ENCODE measurements around the gene KRT6B.

DNA sequence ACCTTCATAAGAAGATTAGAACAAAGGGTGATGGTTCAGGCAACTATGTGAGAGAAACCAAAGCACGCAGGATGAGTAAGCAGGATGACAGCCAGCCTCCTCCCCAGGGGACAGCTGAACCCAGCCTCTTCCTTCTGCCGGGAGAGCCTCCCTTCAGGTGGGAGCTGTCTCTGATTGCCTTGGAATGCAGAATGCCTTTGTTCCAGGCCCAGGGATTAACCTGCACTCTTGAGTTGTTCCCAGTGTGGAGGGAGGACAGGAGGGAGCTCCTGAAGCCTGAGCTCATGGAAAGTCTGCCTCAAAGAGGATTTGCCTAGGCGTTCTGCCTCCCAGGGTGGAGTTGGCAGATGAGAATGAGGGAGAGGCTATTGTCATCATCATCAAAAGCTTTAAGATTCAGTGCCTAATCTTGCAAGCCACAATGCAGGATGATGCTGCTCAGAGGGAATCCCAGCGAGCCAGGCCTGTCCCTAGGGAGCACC is 44.7 kb upstream of the KRT6B start:
- TF ChIP-seq, protein P1, sequence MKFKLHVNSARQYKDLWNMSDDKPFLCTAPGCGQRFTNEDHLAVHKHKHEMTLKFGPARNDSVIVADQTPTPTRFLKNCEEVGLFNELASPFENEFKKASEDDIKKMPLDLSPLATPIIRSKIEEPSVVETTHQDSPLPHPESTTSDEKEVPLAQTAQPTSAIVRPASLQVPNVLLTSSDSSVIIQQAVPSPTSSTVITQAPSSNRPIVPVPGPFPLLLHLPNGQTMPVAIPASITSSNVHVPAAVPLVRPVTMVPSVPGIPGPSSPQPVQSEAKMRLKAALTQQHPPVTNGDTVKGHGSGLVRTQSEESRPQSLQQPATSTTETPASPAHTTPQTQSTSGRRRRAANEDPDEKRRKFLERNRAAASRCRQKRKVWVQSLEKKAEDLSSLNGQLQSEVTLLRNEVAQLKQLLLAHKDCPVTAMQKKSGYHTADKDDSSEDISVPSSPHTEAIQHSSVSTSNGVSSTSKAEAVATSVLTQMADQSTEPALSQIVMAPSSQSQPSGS (IDR thresholded peaks at IDR 0.05; ENCODE audit: low read length), result 0 out of 2 replicates have a peak, but pooled peaks have one; percentile 36
- no peak for TF ChIP-seq CTCF (IDR thresholded peaks at IDR 0.05; ENCODE audit: control extremely low read depth in 1 of 3, insufficient read depth in 1 of 3, low read depth in 1 of 3, low read length in 3 of 3)
- TF ChIP-seq POLR2AphosphoS5 (IDR thresholded peaks at IDR 0.05; ENCODE audit: low read depth, low read length), result no peak
- no peak for TF ChIP-seq SP2 (IDR thresholded peaks at IDR 0.05; ENCODE audit: low read length)
- peak; percentile 91 to 94; a peak in 3 of 4 replicates for TF ChIP-seq SIN3A (conservative IDR thresholded peaks at IDR 0.05 in 1 of 2, IDR thresholded peaks at IDR 0.05 in 1 of 2; ENCODE audit: low read depth in 1 of 2, low read length in 2 of 2)
- TF ChIP-seq SIRT6 (IDR thresholded peaks at IDR 0.05; ENCODE audit: low read length), result no peak
